Left colon (tissue), 2 donors: Measurements from ENCODE around the gene SFPQ. TPM values are rescaled to one million over a fixed set of nuclear protein-coding genes. Genes with fewer than 3 reads are reported as not detected.
"Not testable (repeated sequence)": the region's sequence is repeated elsewhere in the genome, so short reads cannot be mapped to it uniquely, and the experiment has no call there.

Experiments used
- ATAC-seq: fragments of 200-7000 bp; cut with Tn5 transposase; one replicate; pipeline ENCODE4 v1.9.1; 2020; ENCODE audit warnings: mild to moderate bottlenecking, moderate library complexity
- DNase-seq, 2 donors: peaks; one replicate each; pipeline ENCODE4 v3.0.0-alpha.2; 2020
- intact Hi-C, 2 donors: fragments of 100-400 bp; cut with DNase I in 1 of 2; cut with micrococcal nuclease in 1 of 2; formaldehyde crosslinking; loops; one replicate each; pipeline versions ENCODE4 v1.11.2 to v1.14.0; 2022; cut with DNase I, micrococcal nuclease
- long read RNA-seq: library from polyadenylated mRNA; unstranded; transcript quantifications from one replicate; pipeline ENCODE4 v2.0.0, GENCODE V29; 2021
- total RNA-seq, 2 donors: library from RNA; stranded (reverse); fragmentation: NEBNext Ultra II Directional; extraction: Animal tissue kit (Norgen Biotek cat#: 25700); gene quantifications; one replicate each; pipeline ENCODE4 v1.2.1, GENCODE V29; 2021
- donor health status: DM: no; HTN: no; CAD: no.
- donor health status: DM: yes; HTN: yes; CAD: no.

Gene SFPQ
- total RNA-seq = 100 to 1,000 TPM; 139 to 170 TPM
- long read RNA-seq, transcript SFPQ-201 (10 exons, 3,747 nt) = major isoform, 365 of 446 reads
- long read RNA-seq, partial matches to known transcripts = 13 of 446 reads
- long read RNA-seq, other reads (novel, unspliced or antisense) = 66 of 446 reads

- DNase-seq (peak; percentile 95 to 98), ATAC-seq (peak; percentile 92)
- intact Hi-C loops = no loop called here
Measured at GRCh38 chr1:35192853-35193664, at the start of gene SFPQ. TSS of gene SFPQ (minus strand) at chr1:35193145. CDS start at chr1:35193049, 96 bp downstream.

- ATAC-seq, intact Hi-C loops, DNase-seq: not testable (repeated sequence)
Measured at GRCh38 chr1:35236772-35237171, 43.8 kb upstream of the SFPQ start.

DNA sequence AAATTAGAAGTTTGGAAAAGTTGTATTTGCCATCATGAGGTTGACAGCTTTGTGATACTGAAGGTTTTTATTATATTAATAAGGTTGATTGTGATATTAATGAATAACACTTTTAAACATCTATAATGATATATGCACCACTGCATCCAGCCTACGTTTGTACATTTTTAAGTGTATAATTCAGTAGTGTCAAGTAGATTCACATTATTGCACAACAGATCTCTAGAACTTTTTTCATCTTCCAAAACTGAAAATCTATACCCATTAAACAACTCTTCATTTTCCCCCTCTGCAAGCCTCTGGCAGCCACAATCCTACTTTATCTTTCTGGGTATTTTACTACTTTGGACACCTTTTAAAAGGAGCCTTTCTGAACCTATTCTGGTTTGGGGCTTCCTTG is 38.3 kb upstream of the SFPQ start:
- intact Hi-C loops = no loop called here
- no peak for ATAC-seq
- DNase-seq = no peak

DNA sequence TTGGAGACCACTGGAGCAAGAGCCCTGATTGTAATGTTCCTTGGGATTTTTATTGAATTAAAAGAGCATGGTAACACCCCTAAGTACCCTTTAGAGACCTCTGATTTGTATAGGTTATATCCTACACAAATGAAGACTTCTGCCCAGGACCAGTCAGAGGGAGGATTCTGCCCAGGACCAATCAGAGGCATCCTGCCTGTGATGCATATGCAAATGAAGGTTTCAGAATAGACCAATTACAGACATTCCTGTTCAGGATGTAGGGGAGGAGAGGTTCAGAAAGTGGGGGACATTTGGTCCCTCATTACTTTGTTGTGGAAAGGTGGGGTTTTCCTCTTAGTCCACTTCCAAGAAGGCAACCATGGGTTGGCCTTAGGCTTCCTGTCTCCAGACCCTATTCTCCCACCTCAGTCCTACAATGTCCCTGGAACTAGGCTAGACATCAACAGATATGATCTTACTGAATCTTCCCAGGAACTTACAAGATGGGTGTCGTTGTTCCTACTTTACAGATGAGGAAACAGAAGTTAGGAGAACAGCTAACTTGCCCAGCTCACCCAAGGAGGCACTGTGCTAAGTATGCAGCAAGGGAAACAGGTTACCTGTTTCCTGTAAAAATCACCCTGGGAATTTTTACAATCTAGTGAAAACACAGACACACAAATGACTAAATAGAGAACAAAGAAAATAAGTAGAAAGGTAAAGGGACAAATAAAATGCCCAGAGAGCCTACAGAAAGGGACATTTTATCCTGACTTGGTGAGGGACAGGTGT is 36.8 kb upstream of the SFPQ start:
- DNase-seq (no peak), ATAC-seq (no peak)

GRCh38 chr1:35226546-35226945 is 33.6 kb upstream of the SFPQ start:
- intact Hi-C loops = no loop called here
- ATAC-seq (no peak), DNase-seq (no peak)

More for the DNA sequence above, 36.8 kb upstream of the SFPQ start:
- intact Hi-C loops = no loop called here

DNA sequence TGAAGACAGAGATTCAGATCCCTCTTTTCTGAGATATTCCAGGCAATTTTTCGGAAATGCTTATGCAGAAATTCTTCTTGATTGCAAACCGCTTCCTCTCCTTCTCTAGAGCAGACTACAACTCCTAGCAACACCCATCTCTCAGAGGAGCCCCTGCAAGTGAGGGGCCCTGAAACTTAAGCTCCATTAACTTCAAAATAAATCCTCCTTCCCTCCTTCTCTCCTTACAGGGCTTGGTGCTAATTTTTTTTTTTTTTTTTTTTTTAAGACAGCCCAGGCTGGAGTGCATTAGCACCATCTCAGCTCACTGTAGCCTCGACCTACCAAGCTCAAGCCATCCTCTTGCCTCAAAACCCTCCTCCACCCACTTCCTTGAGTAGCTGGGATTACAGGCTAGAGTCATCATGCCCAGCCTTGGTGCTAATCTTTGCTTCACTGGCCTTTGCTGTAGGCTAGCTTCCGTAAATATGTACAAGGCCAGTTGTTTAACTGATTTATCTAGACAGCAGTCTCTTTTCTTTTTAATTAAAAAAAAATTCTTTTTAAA is 30.2 kb upstream of the SFPQ start:
- no peak for ATAC-seq

DNA sequence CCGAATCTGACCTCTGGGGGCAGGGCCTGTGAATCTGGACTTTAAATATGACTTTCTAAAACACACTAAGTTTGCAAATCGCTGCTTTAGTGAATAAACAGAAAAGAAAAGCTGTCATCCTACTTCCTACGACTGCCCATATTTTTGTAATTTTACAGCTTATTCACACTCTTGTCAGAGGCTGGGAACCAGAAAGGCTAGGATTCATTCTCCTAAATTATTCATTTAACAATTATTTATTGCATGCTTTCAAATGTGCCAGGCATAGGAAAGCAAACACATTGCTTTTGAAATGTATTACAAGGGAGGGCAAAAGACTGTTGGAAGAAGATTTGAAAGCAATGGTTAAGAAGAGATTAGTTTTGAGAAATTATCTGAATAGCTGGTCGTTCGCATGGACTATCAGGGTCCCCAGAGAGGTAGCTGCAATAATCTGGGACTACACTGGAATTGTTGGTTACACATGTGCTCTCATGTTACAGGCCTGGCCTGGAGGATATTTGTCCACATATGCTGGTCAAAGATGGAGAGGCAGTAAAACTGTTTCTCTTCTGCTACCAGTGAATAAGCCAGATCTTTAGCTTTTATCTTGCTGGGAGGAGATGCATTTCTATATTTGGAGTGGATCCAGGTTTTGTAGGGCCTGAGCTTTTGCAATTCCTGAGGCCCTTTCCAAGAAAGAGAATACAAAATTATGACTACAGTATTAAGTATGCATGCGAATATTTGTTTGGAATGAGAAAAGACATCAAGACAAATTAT is 29.6 kb upstream of the SFPQ start:
- DNase-seq (no peak), ATAC-seq (no peak)
- intact Hi-C loops = no loop called here

More for the DNA sequence above, 30.2 kb upstream of the SFPQ start:
- intact Hi-C loops = no loop called here
- DNase-seq = no peak

DNA sequence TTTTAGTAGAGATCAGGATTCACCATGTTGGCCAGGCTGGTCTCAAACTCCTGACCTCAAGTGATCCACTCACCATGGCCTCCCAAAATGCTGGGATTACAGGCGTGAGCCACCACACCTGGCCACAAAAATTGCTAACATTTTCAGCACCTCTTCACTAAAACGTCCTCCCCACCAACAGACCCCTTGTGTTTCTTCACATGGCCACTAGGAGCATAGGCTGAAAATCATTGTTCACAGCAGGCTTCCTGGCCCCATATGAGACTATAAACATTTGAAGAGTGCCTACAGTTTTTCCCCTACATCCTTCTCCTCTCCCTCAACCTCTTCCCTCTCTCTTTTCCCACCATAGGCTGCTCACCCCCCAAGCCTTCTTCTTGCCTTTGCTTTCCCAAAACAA is 28.0 kb upstream of the SFPQ start:
- DNase-seq = no peak
- intact Hi-C loops = no loop called here
- no peak for ATAC-seq

- no peak for ATAC-seq
- intact Hi-C loops = no loop called here
- DNase-seq = no peak
Measured at GRCh38 chr1:35215346-35215745, 22.4 kb upstream of the SFPQ start.

DNA sequence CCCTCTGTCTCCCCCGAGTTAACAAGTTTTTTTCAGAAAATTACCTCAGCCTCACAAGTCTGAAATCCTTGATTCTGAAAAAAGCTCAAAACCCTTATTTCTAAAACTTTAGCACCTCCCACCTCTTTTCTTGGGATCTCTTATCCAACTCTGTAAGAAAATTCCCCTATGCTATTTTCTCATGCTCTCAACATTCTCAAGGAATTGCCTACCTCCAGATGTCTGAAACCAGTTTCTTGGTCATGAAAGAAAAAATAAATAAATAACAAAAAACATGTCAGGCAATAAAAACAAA is 18.1 kb upstream of the SFPQ start:
- intact Hi-C loops = no loop called here
- DNase-seq (no peak), ATAC-seq (no peak)

- no peak for DNase-seq
- no peak for ATAC-seq
- intact Hi-C loops = no loop called here
Measured at GRCh38 chr1:35210321-35211119, 17.6 kb upstream of the SFPQ start.

- intact Hi-C loops = loop anchor here in 1 of 2 donors (5.0 kb wide), 1 partner anchor 94 kb away; no protein-coding TSS in a partner anchor
- no peak for ATAC-seq
Measured at GRCh38 chr1:35203295-35203694, 10.3 kb upstream of the SFPQ start.

DNA sequence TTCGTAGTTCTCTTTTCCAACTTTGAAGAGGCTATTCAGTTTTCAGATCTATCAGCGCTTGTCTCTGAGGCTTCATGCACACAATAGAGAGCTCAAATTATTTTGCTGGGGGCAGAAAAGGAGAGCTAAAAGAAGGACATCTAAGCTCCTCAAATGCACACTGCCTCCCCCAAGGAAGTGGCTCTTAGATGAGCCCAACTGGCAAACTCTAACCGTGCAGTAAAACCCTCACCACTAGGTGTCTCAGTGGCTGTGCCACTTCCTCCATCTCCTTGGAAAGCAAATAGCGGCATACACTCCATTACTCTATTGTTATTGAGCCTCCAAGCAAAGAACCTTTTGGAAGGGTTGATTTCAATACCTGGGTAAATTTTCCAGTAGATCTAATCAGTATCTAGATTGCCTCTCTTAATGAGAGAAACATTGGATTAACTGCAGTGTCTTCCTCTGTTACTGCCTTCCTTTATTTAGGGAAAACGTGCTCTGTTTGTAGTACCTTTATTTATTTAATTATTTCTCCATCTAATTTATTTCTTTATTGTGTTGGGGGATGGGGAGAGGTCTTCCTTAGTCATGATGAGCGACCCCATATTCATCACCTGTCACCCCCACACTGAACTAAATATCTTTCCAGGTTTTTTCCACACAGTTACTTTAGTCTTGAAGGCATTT is 9.2 kb upstream of the SFPQ start:
- DNase-seq (peak; percentile 54 to 64), ATAC-seq (peak; percentile 98)
- intact Hi-C loops = loop anchor here in 1 of 2 donors (5.0 kb wide), 1 partner anchor 95 kb away; no protein-coding TSS in a partner anchor

More at GRCh38 chr1:35203295-35203694, 10.3 kb upstream of the SFPQ start:
- DNase-seq = no peak

- no peak for DNase-seq
- ATAC-seq = no peak
- intact Hi-C loops = loop anchor here in 1 of 2 donors (5.0 kb wide), 1 partner anchor 96 kb away; no protein-coding TSS in a partner anchor
Measured at GRCh38 chr1:35201631-35202030, 8.7 kb upstream of the SFPQ start.

DNA sequence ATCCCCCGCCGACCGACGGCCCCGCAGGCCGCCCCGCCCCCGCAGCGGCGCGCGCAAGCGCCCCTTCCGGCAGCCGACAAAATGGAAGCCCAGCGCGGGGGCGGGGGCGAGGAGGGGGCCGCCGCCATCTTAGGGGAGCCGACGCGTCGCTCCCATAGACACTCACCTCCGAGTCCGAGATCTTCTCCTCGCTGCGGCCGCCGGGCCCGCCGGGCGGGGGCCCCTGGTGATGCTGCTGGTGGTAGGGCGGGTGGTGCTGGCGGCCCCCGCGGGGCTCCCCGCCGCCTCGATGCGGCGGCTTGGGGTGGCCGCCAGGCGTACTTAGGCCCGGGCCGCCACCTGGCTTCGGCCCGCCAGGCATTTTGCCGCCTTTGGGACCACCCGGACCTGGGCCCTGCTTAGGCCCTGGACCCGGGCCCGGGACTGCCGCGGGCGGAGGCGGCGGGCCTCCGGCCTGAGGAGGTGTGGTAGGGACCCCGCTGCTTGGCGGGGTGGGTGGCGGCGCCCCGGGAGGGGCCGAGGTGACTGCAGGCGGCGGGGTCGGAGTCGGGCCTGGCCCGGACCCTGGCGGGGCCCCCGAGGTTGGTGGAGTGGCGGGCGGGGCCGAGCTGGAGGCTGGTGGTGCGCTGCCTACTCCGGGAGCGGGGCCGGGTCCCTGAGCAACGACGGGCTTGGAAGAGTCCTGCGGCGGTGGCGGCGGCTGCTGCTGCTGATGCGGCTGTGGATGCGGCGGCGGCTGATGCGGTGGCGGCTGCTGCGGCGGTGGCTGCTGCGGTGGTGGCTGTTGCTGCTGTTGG is 691 bp downstream of the SFPQ start:
- ATAC-seq (peak; percentile 71), DNase-seq (peak; percentile 76 to 90)
- intact Hi-C loops = no loop called here

- intact Hi-C loops = no loop called here
- no peak for ATAC-seq
- no peak for DNase-seq
Measured at GRCh38 chr1:35191429-35192055, 1.4 kb downstream of the SFPQ start.
